HG02759 (cell line): Measurements from ENCODE around the gene TBXA2R.

ENCODE experiments used
- ATAC-seq: cut with Tn5 transposase; IDR thresholded peaks from one replicate; pipeline ENCODE4 v1.9.1; 2021; ENCODE audit warnings: mild to moderate bottlenecking, moderate library complexity; ENCODE audit not compliant: unreplicated experiment

Gene TBXA2R

GRCh38 chr19:3620817-3621547 lies 14.3 kb upstream of the TBXA2R start:
- no peak for ATAC-seq

DNA sequence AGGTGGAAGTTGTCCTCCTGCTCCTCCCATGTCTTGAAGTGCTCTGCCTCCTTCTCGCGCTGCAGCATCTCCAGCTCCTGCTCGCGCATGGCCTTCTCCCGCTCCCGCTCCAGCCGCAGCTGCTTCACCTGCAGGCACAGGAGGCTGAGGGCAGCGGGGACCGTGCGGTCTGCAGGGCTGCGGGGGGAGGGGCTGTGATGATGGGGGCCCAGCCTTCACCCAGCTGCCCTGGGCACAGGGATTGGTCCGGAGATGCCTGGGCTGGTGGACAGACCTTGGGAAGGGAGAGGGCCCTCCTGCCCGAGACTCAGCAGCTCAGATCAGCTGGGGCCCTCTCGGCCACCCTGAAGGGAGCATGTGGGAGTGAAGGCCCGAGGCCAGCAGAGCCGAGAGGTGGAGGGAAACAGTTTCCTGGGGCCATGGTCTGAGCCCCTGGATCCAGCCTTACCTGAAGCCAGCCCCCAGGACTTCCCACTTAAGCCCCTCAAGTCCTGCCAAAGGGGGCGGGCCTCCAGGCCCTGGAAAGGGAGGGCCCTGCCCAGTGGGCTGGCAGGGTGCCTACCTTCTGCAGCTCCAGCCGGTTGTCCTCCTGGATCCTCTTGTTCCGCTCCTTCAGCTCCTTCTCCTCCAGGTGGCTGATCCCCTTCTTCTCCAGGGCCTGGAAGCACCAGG lies 13.6 kb upstream of the TBXA2R start:
- ATAC-seq, result no peak

DNA sequence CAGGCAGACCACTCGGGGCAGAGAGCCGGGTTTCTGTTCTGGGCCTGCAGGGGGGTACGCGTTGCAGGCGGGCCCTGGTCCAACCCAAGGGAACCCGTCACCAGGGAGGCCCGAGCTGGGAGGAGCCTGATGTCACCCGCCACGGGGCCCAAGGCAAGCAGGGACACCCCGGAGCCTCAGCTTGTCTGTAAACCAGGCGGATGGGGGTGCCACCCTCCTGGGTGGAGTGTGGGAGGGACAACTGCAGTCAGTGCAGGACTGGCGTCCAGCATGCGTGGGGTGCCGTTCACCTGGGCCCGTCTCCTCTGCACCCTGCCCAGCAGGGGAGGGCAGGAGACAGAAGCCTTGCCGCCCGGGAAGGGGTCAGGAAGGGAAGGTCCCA lies 12.9 kb upstream of the TBXA2R start:
- no peak for ATAC-seq

DNA sequence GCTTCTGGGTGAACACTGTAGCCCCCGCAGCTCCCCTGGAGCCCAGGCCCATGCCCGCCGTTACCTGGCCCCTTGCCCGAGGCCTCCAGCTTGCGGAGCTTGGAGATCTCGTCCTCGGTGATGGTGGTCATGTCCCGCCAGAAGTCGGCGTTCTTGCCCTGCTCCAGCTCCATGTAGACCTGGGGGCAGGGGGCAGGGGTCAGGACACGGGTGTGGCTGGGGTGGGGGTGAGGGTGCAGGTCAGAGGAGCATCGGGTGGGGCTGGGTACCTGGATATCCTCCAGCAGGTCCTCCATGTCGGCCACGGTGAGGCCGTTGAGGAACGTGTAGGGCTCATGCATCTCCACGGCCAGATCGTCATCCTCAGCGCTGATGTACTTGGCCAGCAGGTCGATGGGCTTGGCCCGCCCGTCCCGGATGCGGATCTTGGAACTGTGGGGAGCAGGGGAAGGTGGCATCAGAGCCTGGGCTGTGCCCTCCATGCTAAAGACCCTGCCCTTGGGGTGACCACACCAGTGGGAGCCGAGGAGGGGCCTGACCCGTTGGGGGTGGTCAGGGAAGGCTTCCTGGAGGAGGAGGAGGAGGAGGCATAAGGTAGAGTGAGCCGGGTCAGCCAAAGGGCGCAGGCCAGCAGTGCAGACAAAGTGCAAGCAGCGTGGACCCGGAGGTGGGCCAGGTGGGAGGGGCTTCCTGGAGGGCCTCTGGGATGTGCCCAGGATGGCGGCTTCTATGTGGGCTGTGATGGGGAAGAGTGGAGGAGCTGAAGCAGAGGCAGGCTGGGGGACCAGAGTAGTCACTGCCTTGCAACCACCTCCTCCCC lies 12.3 kb upstream of the TBXA2R start:
- ATAC-seq, result no peak

DNA sequence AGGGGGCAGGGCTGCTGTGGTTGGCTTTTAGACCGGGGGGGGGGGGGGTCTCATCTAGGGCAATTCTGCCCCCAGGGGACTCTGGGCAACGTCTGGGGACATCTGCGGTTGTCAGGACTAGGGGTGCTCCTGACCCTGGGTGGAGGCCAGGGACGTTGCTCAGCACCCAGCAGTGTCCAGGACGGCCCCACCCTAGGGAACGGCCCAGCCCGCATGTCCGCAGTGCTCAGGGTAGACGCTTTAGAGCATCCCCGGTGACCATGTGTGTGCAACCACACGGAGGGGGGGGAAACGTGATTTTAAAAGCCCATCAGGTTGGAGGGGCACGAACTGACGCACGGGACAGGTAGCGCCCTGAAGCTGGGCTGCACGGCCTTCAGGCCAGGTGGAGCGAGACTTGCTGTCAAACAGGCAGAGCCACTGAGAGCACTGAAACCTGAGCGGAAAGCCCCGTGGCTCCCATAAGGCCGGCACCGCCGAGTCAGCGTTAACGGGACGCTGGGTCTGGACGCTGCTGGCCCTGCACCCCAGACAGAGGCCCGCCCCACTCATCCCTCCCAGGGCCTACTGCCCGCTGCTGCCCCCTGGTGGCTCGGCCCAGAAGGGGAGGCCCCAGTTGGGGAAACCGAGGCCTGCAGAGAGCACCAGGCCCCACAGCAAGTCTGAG lies 11.6 kb upstream of the TBXA2R start:
- peak; percentile 64 for ATAC-seq

- no peak for ATAC-seq
Observed at GRCh38 chr19:3617463-3617862, 10.8 kb upstream of the TBXA2R start.

DNA sequence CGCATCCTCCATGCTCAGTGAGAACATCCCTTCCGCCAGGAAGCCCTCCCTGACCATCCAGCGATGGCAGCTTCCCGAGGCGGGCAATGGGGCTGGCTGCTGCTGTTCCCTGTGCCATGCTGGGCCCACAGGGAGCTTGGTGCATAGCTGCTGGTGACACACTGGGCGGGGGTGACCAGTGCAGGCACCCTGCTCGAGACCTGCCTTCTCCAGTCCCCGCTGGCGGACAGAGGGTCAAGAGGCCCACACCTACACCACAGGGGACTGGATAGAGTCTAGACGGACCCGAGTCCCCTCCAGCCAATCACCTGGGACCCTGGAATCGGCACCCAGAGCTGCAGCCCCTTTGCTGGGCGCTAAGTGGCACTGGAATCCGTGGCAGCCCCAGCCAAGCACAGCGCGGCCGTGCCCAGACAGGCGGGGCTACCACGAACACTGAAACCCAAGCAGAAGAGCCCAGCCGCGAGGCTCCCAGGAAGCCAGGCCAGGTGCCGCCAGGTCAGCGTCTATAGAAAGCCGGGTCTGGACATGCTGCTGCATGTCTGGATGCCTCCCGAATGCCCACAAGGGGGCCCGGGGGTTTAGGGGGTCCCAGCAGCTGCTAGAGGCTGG lies 9.0 kb upstream of the TBXA2R start:
- no peak for ATAC-seq

DNA sequence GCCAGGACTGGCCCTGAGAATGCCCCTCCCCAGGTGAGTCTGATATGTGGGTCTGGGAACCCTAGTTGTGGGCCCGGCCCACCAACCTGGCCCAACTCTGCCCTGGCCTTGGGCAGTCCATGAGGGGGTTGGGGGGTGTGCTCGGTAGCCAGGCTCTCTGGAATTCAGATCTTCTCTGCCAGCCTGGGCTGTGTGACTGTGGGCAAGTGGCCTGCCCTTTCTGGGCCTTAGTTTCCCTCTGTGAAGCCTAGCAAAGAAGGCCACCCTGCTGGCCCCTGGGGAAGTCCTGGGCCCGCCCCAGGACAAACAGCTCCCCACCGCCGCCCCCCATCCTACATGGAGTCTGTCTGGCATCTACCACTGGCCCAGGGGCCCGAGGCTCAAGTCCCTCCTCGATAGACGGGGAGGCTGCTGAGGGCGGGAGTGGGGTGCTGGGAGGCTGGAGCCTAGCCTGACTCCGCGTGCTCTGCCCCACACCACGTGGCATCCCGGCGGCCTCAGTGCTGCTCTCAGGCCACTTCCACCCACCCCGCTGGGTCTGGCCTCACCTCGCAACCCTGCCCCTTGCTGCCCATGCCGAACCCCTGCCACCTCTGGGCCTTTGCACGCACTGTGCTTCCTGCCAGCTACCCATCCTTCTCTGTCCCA lies 8.3 kb upstream of the TBXA2R start:
- ATAC-seq, result no peak

DNA sequence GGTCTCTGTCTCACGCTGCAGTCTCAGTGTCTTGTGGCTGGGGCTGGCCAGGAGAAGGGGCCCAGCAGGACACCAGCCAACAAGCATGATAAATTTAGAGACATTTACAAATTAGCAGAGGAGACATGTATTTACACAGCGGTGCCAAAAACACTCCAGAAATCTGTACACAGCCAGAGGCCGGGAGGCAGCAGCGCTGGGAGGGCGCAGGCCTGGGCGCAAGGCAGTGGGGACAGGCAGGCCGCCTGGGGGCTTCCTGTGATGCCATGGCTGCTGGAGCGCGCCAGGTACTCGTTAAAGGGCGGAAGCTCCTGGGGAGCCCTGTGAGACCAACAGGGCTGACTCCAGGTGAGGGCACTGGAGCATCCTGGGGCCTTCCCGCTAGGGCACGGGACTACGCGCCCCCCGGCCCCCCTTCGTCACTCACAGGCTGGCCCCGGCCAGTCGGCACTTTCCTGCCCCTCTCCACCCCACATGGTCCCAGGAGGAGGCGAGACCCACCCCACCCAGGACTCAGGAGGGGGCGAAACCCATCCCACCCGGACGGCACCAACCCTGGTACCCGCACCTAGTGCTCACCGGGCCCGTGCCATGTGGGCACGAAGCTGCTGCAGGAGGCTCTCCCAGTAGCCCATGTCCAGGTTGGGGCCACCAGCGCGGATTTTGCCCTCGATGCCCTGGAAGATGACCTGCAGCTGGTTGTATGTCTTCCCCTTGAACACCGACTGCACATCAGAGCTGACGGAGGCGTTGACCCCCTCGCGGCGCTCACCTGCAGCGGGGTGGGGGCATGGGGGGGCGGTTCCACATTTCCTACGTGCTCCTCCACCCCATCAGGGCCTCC lies 7.4 kb upstream of the TBXA2R start:
- no peak for ATAC-seq

DNA sequence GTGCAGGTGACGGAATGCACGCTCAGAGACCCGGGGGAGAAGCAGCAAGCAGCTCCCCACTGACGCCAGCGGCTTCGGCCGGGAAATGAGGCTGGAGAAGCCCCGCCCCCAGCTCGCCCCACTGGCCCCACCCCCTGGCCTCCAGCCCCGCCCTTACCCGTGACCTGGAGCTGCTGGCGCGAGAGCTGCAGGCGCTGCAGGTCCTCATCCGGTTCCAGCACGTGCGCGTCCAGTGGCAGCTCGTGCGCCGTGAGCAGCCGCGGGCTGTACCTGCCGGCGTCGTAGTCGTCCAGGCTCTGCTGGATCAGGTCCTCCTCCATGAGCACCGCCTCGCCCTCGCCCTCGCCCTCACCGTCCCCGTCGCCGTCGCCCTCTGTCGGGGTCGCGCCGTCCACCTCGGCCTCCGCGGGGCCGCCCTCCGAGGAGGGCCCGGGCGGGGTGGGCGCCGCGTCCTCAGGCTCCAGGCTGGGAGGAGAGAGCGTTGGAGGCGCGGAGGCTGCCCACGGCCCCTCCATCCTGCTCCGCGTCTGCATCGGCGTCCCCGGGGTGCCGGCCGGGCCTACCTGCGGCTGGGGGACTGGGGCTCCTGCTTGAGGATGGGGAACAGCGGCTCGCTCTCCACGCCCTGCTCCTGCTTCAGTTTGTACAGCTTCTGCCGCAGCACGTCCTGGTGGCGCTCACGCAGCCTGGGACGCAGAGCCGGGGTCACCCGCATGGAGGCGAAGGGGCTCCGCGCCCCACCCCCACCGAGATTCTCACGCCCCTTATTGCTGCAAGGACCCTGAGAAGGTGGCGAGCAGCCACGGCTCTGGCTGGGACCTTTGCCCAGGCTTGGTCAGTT lies 6.4 kb upstream of the TBXA2R start:
- ATAC-seq, result no peak

DNA sequence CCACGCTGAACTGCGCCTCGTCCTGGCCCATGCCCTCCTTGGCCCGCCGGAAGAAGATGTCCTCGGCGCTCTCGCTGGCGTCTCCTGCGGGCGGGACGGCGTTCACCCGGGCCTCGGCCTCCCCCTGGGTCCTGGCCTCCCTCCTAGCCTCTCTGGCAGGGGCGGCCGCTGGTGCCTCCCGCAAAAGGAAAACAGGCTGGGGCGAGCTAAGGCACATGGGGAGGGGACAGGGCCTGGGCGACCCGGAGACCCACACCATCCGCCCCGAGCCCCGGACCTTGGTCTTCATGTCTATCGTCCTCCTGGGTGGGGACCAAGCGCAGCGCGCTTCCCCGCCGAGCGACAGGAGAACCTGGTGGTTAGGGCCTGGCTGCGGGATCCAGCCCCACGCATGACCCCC lies 5.7 kb upstream of the TBXA2R start:
- ATAC-seq, result no peak

DNA sequence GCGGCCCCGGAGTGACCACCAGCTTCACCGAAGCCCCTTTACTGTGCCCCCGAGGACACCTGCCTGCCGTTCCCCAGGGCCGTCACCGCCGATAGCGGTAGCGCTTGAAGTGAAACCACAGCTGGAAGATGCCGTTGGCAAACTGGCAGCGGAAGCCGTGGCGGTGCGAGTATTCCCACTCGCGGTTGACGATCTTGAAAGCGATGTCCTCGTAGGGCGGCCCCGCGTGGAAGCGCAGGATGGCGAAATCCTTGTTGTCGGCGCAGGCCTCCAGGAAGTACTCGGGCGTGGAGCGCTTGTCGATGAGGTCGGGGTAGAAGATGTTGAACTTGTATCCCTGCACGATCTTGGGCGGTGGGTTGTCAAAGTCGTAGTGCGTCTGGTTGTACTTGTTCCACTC lies 5.2 kb upstream of the TBXA2R start:
- no peak for ATAC-seq

DNA sequence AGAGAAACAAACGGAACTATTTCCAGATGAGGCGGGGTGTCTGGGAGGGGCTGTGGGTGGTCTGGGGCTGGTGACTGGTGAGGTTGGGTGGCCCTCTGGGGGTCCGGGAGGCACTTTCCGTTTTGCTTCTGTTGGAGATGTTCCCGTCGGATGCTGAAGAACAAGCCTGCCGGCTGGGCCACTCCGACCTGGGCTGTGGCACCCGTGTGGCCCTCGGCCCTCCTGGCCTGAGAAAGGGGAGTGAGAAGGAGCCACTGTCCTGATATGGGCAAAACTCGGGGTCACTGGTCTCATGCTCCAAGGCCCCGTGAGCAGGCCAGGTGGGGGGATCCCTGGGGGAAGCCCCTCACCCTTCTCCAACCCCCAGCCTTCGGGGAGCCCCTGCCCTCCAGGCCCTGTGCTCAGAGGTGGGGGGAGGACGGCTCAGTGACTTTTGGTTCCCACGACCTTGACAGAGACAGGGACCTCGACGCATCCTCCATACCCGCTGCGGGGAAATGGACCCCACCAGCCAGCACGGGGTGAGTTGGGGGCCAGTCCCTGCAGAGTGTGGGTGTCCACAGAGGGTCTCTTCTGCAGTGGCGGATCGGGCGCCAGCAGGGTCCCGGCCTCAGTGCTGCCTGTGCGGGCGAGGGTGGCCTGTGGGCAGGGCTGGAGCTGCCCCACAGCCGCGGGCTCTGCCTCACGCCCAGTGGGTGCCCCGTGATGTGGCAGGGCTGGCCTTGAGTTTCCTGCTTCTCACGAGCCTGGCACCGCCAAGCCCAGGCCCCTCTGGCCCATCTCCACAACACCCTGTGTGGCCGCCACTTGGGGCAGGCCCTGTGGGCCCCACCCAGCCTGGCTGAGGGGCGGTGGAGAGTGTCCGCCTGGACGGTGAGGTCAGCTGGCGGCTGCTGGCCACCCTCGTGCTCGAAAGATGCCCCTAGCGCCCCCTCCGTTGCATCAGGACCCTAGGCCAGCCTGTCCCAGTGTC lies 4.4 kb upstream of the TBXA2R start:
- ATAC-seq, result no peak

GRCh38 chr19:3609779-3610719 lies 3.4 kb upstream of the TBXA2R start:
- no peak for ATAC-seq

DNA sequence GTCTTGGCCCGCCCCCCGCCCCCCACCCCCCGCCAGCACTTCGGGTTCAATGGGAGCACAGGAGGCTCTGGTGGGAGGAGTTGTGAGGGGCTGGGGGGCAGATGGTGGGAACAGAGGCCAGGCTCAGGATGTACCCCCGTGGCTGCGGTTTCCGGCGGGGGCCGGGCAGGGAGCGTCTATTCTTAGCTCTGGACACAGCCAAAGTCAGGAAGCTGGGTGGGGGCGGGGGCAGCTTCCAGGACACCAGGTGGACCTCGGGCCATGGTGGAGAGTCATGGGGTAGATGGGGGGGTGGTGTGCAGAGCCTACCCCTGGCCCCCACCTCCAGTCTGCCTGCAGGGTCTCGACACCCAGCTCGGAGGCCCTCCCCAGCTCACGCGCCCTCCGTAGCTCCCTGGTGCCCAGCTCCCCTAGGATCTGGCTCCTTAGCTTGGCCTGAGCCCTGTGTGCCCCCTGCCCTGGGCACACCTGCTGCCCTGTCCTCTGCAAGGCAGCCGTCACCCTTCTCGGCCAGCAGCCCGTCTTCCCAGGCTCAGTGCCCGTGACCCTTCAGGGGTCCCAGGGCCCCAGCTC lies 2.2 kb upstream of the TBXA2R start:
- ATAC-seq, result no peak

DNA sequence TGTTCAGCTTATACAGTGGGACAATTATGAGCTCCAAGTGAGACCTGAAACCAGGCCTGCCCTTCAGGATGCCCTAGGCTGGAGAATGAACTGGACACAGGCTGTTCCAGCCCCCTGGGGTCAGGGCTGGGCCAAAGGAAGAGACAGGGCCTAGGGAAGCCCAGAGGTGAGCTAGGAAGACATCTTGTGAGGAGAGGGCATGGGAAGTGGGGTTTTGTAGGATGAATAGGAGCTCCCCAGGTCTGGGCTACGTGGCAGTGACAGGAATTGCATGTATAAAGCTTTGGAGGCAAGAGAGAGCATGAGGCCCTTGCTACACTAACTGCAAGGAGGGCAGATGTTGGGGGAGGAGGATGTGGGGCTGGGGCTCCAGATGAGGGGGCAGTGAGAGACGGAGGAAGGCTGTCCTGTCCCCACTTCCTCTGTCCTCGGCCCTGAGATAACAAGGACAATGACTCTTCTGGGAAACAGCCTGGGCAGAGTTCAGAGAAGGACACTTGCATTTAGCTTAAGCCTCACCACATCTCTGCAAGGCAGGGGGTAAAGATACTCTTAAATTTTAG lies 1.5 kb upstream of the TBXA2R start:
- no peak for ATAC-seq
